ENCODE data around the gene CTNND2.

- TF ChIP-seq CTCF (conservative IDR thresholded peaks at IDR 0.05 in 1 of 2, IDR thresholded peaks at IDR 0.05 in 1 of 2; ENCODE audit: extremely low read depth in 1 of 2, insufficient read depth in 1 of 2, low read depth in 1 of 2, low read length in 2 of 2) (no peak), EZH2 (IDR thresholded peaks at IDR 0.05; ENCODE audit: borderline replicate concordance, low read length) (no peak)
Observed at GRCh38 chr5:11064763-11065450, 839.3 kb downstream of the CTNND2 start.
